ENCODE data around the gene PDE8B.

DNA sequence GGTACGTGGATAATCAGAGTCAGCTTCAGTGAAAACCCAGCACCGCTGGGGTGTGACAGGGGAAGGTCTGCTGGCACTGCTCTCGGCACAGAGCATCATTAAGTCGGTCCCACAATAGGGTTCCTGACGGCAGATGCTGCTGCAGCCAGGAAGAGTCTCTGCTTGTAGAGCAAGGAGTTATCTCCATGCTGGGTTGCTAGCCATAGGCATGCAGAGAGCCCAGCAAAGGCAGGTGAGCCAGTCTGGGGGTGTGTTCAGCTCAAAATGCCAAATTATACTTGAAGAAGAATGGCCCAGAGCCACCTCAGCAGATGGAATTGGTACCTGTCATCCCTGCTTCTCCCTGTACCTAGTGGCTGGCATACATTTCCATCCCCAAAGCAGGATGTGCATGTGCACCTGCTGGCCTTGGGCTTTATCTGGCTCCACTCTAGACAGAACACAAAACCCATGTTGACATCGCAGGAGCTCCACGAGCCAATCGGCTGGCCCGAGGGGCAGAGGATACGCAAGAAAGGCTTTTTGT lies 180.8 kb downstream of the PDE8B start:
- TF ChIP-seq TARDBP (IDR thresholded peaks at IDR 0.05) (no peak), ELF4 (IDR thresholded peaks at IDR 0.05) (no peak), SP1 (IDR thresholded peaks at IDR 0.05) (no peak), ZNF384 (IDR thresholded peaks at IDR 0.05) (no peak), LEF1 (IDR thresholded peaks at IDR 0.05; ENCODE audit: borderline replicate concordance) (no peak), FOXM1 (IDR thresholded peaks at IDR 0.05; ENCODE audit: borderline replicate concordance) (no peak), L3MBTL2 (conservative IDR thresholded peaks at IDR 0.05) (no peak), ARNT (IDR thresholded peaks at IDR 0.05) (no peak), BHLHE40 (IDR thresholded peaks at IDR 0.05; ENCODE audit: borderline replicate concordance) (no peak), NFRKB (IDR thresholded peaks at IDR 0.05) (no peak)
- TF ChIP-seq, protein P1, sequence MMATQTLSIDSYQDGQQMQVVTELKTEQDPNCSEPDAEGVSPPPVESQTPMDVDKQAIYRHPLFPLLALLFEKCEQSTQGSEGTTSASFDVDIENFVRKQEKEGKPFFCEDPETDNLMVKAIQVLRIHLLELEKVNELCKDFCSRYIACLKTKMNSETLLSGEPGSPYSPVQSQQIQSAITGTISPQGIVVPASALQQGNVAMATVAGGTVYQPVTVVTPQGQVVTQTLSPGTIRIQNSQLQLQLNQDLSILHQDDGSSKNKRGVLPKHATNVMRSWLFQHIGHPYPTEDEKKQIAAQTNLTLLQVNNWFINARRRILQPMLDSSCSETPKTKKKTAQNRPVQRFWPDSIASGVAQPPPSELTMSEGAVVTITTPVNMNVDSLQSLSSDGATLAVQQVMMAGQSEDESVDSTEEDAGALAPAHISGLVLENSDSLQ (IDR thresholded peaks at IDR 0.05), result no peak
